Mammary epithelial cell (primary cell): ENCODE data around the gene OR6C76.
"Not testable (repeated sequence)": the region's sequence is repeated elsewhere in the genome, so short reads cannot be mapped to it uniquely, and the experiment has no call there.

Source experiments
- CTCF ChIP-seq, 2 donors: IDR thresholded peaks in 1 of 2; conservative IDR thresholded peaks in 1 of 2; 2 replicates each; pipeline ENCODE4 v1.5.1; 2011 to 2012; ENCODE audit warnings: inconsistent platforms in 2 of 2, low read length in 2 of 2, mild to moderate bottlenecking in 2 of 2, control low read depth in 1 of 2, low read depth in 1 of 2; ENCODE audit not compliant: insufficient read depth in 1 of 2; ENCODE audit errors: extremely low read depth in 1 of 2
- EZH2 ChIP-seq: IDR thresholded peaks from 2 replicates; pipeline ENCODE4 v1.6.1; 2012; ENCODE audit warnings: low read length, inconsistent platforms, borderline replicate concordance

GRCh38 chr12:55413498-55414388 lies 12.3 kb upstream of the OR6C76 start:
- not testable (repeated sequence) for TF ChIP-seq CTCF (conservative IDR thresholded peaks at IDR 0.05 in 1 of 2, IDR thresholded peaks at IDR 0.05 in 1 of 2; ENCODE audit: extremely low read depth in 1 of 2, insufficient read depth in 1 of 2, low read depth in 1 of 2, low read length in 2 of 2); EZH2
